ENCODE measurements around the gene SMLR1.
A peak's percentile ranks its signal among the peaks of the same experiment; 100 is the strongest.
"Not testable (repeated sequence)": the region's sequence is repeated elsewhere in the genome, so short reads cannot be mapped to it uniquely, and the experiment has no call there.

SMLR1 gene

GRCh38 chr6:130827247-130828149 is at the start of gene SMLR1:
Gene SMLR1 (plus strand): TSS chr6:130827406. CDS start chr6:130827414, 8 bp downstream.
- no peak for DNase-seq (ENCODE audit: low spot score)

GRCh38 chr6:130778946-130779657 is 48.1 kb upstream of the SMLR1 start:
- no peak for DNase-seq (ENCODE audit: low spot score)

- no peak for DNase-seq (ENCODE audit: low spot score)
These were observed 47.6 kb upstream of the SMLR1 start for GRCh38 chr6:130779658-130780033.

DNA sequence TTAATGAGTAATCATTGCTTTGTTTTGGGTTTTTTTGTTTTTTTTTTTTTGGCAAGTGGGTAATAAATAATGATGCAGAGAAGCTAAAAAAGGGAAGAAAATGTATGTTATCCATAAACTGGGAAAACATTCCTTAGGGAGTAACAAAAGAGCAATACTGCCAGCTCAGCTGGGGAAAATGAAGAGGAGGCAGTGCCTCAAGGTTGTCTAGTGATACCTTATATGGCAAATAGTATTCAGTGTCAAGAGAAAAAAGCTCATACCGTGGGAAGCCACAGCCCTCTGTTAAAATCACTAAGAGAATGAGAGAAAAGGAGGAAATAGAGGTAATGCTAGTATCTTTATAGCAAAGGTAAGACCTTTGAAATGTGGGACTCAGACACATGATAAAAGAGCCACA is 47.1 kb upstream of the SMLR1 start:
- DNase-seq (ENCODE audit: low spot score): no peak

DNA sequence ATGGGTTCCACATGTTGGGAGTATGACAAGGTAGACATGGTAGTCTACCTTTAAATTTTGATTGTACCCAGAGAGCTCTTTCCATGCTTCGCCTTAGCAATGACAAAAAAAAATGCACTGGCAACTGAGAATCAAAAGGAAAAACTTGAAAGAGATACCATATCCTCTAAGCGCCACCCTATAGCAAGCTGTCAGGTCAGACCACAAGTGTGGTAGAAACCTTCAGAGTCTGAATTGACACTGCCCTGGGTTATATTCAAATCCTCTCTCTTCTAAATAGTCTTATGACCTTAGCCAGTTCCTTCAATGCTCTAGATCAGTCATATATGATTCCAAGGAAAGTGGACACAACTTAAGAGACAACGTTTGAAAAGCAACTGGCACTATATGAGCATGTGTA is 45.6 kb upstream of the SMLR1 start:
- DNase-seq (ENCODE audit: low spot score): no peak

GRCh38 chr6:130783416-130784107 is 43.6 kb upstream of the SMLR1 start:
- no peak for DNase-seq (ENCODE audit: low spot score)

DNA sequence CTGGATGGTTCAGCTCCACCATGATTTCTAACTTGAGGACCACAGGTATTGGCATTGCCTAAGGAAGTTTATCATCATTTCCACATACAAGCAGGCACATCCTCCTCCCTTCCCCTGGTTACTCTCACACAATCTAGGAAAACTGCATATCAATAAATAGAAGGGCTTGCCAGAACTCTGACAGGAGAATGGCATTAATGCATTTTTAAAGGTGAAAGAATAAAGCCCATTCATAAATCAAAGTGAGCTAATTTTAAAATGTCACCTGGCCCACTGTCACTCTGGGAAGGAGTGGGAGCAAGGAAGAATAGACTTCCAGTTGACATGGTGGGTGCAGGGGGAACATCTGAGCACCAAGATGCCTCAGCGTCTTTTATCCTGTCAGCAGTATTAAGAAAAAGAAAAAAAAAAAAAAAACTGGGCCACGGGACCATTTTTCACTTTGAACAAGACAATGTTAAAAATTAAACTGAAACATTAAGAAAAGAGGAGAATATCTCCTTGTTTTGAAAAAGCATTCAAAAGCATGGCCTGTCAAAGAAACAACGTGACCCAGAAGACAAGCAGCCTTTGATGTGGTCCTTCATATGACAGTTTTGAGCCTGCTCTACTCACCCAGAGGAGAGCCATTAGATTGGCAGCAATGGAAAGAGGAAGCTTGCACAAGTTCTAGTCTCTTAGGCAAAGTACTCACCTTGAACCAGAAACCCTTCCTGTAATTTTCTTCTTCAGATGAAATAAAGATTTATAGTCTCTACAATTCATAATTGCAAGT is 39.3 kb upstream of the SMLR1 start:
- DNase-seq (ENCODE audit: low spot score): no peak

- DNase-seq (ENCODE audit: low spot score): no peak
These were observed 38.3 kb upstream of the SMLR1 start for GRCh38 chr6:130788954-130789353.

DNA sequence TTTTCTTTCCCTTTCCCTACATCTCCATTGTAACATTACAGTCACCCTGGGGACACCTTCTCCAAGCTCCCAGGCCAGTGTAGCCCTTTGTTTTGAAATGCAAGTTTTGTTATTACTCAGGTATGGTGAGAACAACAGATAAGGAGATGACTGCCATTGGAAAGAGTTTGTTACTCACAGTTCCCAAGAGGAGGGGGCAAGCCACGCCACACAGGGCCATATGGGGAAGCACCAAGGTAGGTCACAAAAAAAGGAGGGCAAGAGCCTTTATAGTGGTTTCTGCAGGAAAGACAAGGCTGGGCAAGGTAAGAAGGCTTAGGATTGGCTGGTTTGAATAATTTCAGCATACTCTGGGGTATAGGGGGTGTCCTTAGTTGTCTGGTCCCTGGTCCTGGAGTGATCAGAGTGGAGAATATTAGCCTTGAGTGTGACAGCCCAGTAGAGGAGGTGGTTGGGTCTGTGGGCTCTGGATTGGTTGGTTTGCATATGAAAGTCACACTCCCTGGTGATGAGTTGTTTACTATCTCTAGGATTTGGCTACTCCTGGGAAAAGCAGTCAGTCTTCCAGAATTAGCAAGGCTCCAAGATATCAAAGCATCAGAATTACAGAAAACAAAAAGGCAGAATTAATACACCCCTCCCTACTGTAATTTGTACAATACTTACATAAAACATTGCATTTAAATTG is 33.1 kb upstream of the SMLR1 start:
- DNase-seq (ENCODE audit: low spot score): no peak

DNA sequence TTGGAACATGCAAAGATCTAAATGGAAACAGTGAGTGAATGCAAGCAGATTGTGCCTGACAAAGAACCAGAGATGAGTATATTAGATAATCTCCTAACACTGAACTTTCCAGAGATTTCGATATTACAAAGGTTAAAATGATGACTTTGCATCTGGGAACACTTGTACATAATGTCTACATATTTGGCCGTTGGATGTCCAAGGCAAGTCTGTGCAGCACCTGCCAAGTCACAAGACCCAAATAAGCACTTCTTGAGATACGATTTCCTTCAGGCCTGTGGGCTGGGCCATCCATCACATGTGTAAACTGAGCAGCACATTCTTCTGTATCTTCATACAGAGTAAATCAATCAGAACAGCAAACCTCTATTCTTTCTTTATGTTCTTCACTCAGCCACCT is 32.5 kb upstream of the SMLR1 start:
- DNase-seq (ENCODE audit: low spot score): no peak

- DNase-seq (ENCODE audit: low spot score): no peak
These were observed 30.8 kb upstream of the SMLR1 start for GRCh38 chr6:130796313-130796905.

- DNase-seq (ENCODE audit: low spot score): no peak
These were observed 30.1 kb upstream of the SMLR1 start for GRCh38 chr6:130797061-130797460.

DNA sequence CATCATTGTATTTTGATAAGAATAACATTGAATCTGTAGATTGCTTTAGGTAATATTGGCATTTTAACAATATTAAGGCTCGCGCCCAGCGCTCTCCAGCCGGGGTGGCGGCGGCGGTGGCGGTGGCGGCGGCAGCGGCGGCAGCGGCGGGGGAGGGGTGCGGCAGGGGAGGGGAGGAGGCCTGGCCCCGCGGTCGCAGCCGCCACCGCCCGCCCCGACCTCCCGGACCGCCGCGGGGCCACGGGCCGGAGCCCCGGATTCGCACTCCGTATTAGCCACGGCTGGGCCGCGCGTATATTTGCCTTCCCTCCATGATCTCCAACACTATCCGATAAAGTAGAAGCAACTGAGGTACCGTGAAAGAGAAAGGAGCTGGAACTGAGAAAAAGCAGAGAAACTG is 25.8 kb upstream of the SMLR1 start:
- not testable (repeated sequence) for DNase-seq (ENCODE audit: low spot score)

DNA sequence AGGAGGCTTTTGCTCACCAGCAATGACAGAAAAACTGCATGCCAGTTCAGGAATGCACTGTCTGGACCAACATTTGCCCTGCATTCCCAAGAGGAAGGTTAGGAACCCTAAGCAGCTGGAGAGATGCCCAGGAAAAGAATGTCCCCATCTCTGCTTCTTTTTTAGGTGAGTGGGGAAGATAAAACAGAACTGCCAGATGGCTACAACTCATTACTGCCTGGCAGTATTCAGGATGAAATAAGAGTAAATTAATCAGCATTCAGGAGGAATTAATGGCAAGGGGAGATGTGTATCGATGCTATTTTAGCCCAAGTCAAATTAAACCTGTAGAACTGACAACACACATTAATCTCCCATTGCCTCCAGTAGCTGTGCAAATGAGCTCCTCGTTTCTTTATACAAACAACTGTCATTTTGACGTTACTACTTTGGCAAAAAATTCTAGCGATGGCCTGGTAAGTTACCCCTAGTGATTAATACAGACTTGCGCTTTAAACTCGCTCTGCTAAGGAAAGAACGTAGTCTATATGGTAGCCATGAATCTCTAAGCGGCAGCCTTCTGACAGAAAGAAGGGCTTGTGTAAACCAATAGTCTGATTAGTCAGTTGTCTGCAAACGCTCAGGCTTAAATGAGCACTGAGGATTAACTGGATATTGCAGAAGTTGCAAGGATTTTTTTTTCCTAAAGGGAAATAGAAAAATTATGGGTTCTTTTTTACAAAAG is 16.7 kb upstream of the SMLR1 start:
- peak; percentile 9 for DNase-seq (ENCODE audit: low spot score)

GRCh38 chr6:130811932-130812331 is 15.3 kb upstream of the SMLR1 start:
- no peak for DNase-seq (ENCODE audit: low spot score)

- no peak for DNase-seq (ENCODE audit: low spot score)
These were observed 12.7 kb upstream of the SMLR1 start for GRCh38 chr6:130814506-130814905.

GRCh38 chr6:130815200-130816071 is 11.8 kb upstream of the SMLR1 start:
- no peak for DNase-seq (ENCODE audit: low spot score)

GRCh38 chr6:130822736-130823135 is 4.5 kb upstream of the SMLR1 start:
- DNase-seq (ENCODE audit: low spot score): no peak

GRCh38 chr6:130824978-130825694 is 2.1 kb upstream of the SMLR1 start:
- no peak for DNase-seq (ENCODE audit: low spot score)
